ENCODE data around the gene TRIM41.

GRCh38 chr5:181195249-181195761 is 27.8 kb upstream of the TRIM41 start:
- no peak for TF ChIP-seq CTCF (IDR thresholded peaks at IDR 0.05)
- no peak for TF ChIP-seq POLR2A (IDR thresholded peaks at IDR 0.05)

All from adrenal gland (tissue), 5 donors.